Right ventricle myocardium superior (tissue), 1 donor: ENCODE data around the gene NBAS. TPM values are rescaled to one million over a fixed set of nuclear protein-coding genes. Genes with fewer than 3 reads are reported as not detected.
A peak's percentile ranks its signal among the peaks of the same experiment; 100 is the strongest.

Experiments used
- ATAC-seq: fragments of 200-7000 bp; cut with Tn5 transposase; one replicate; pipeline ENCODE4 v1.9.1; 2020; ENCODE audit warnings: mild to moderate bottlenecking; ENCODE audit not compliant: poor library complexity
- DNase-seq: peaks from one replicate; pipeline ENCODE4 v3.0.0-alpha.2; 2020
- intact Hi-C: fragments of 100-400 bp; cut with DNase I; formaldehyde crosslinking; loops from one replicate; pipeline ENCODE4 v1.11.2; 2022
- total RNA-seq: library from RNA; stranded (reverse); fragmentation: NEBNext Ultra II Directional; extraction: Animal tissue kit (Norgen Biotek cat#: 25700); gene quantifications from one replicate; pipeline ENCODE4 v1.2.1, GENCODE V29; 2021
- donor health status: DM: no; HTN: yes; CAD: no; lungs with severe emphysema.

Gene NBAS
- total RNA-seq, 1 donor from 2014 or later, result 60.7 TPM

DNA sequence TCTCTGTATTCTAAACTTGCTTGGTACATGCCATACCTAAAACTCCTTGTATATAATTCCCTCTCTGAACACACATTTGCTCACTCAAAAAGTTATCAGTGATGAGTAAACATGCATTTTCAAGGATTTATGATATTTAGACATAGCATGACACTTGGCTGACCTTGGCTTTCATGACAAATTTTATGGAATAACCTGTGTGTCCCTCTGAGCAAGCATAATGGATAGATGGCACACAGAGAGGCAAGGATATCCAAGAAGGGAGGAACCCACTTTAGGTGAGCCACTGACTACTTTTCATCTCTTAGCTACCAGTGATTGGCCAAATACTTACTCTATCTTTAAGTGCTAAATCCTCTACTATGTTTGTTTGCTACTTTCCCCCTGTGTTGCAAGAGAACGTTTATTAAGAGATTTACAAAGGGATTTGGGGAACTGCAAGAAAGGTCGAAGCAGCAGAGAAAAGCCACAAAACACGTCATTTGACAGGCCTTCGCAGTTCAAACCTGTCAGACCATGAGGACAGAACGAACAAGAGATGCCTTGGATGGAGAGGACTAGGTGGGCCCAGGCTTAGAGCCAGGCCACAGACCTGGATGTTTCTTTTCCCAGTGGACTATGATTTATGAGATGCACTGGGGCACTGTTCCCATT, 379.9 kb downstream of the NBAS start:
- intact Hi-C loops, result no loop called here
- no peak for ATAC-seq
- no peak for DNase-seq

DNA sequence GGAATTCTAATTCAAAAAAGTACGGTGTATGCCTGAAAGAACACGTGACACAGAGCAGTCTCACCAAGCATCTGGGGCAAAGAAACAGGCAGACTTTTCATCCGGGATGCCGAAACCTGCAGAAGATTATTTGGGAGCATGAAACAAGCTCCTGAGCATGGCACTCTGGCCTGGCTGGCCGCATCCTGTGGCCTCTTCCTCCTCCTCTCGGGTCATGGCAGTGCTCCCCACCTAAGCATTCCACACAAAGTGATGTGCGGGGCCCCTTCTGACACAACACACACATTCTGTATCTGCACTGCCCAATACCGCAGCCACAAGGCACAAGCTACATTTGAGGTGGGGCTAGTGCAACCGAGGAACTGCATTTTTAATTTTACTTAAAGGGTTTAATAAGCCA, 380.8 kb downstream of the NBAS start:
- intact Hi-C loops, result no loop called here
- no peak for ATAC-seq
- no peak for DNase-seq

GRCh38 chr2:15178946-15179345, 382.2 kb downstream of the NBAS start:
- intact Hi-C loops, result no loop called here
- ATAC-seq (no peak), DNase-seq (no peak)

DNA sequence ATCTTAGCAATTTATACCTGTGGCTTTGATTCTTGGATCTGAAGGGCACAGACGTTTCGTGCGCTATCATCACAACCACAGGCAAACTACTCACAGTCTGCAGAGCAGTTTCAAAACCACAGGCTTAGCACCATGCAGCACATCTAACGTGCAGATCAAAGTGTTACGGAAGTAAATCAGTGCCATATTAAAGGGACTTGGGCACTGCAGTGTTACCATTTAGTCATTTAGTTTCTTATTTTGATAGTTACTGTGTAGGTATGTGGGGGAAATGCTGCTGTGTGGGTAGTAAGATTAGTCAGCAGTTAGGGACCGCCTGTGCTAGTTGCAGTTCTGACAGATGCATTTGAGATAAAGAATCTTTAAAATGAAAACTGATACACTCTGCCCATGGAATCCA, 384.0 kb downstream of the NBAS start:
- DNase-seq (no peak), ATAC-seq (no peak)
- intact Hi-C loops, result no loop called here

DNA sequence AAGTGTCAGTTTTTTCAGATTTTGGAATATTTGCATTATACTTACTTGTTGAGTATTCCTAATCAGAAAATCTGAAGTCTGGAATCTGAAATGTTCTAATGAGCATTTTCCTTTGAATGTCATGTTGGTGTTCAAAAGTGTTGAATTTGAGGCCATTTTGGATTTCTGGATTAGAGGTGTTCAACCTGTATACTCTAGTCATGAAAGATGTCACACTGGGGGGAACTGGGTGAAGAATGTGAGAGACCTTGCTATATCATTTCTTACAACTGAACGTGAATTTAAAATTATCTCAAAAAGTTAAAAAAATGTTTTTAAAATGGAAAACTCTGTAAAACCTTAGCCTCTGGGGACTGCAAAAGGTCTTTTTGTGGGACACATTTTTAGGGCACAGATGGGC, 384.5 kb downstream of the NBAS start:
- DNase-seq (no peak), ATAC-seq (no peak)
- intact Hi-C loops, result no loop called here

GRCh38 chr2:15174567-15174966, 386.6 kb downstream of the NBAS start:
- no peak for ATAC-seq
- DNase-seq, result no peak
- intact Hi-C loops, result no loop called here

GRCh38 chr2:15173501-15173900, 387.6 kb downstream of the NBAS start:
- intact Hi-C loops, result no loop called here
- ATAC-seq (no peak), DNase-seq (no peak)

- DNase-seq (no peak), ATAC-seq (peak; percentile 41)
- intact Hi-C loops, result no loop called here
Observed at GRCh38 chr2:15172825-15173224, 388.3 kb downstream of the NBAS start.

- ATAC-seq (peak; percentile 34), DNase-seq (no peak)
- intact Hi-C loops, result no loop called here
Observed at GRCh38 chr2:15170070-15170775, 390.9 kb downstream of the NBAS start.

DNA sequence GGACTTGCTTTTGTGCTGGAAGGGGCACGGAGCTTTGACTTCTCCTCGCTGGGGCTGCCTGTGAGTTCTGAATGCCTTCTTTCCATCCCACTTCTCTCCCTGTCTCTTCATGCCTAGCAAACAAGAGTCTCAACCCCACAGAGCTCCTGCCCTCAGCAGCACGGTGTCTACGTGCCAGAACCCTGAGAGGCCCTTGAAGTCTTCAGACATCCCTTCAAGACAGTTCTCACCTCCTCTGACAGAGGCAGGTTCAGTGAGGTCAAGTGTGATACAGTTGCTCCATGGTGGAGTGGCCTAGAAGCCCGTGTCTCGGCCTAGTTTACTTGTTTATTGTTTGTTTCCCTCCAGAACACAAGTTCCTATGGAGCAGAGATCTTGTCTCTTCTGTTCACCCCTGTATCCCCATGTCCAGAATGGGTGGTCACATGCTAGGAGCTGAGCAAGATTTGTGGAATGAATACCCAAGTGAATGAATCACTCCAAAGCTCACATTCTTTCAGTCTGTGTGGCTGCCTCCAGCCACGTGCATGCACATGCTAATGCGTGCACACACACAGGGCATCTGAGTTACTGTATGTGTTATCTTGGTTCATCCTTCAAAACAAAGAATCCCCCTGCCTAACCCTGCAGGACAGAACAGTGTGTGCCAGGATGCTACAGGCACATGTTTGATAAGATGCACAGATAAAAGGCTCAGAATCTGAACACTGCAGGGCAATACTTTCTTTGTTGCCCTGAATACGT, 391.6 kb downstream of the NBAS start:
- intact Hi-C loops, result no loop called here
- DNase-seq, result no peak
- ATAC-seq, result no peak

GRCh38 chr2:15168116-15168515, 393.0 kb downstream of the NBAS start:
- no peak for DNase-seq
- ATAC-seq, result no peak
- intact Hi-C loops, result no loop called here

- ATAC-seq, result no peak
- intact Hi-C loops, result no loop called here
- DNase-seq, result no peak
Observed at GRCh38 chr2:15166878-15167277, 394.3 kb downstream of the NBAS start.

DNA sequence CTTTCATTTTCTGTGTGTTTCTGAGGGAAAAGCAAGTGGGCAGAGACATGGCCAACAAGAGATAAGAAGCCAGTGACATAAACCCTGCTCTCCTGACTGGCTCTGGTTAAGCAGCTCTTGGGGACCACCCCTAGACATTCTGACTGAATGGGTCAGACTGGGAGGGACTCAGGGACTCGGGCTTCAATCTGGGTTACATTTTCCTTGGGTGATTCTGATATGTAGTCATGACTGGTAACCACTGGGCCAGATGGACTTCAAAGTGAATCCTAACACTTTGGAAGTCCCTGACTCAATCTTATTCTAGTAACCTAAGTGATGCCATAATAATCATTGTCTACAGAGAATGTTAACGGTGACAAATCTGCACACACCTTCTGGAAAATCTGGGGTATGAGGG, 397.8 kb downstream of the NBAS start:
- ATAC-seq (no peak), DNase-seq (no peak)
- intact Hi-C loops, result no loop called here

- no peak for ATAC-seq
- intact Hi-C loops, result no loop called here
- no peak for DNase-seq
Observed at GRCh38 chr2:15162620-15163019, 398.5 kb downstream of the NBAS start.

GRCh38 chr2:15160201-15160991, 400.7 kb downstream of the NBAS start:
- DNase-seq (no peak), ATAC-seq (no peak)
- intact Hi-C loops, result no loop called here

DNA sequence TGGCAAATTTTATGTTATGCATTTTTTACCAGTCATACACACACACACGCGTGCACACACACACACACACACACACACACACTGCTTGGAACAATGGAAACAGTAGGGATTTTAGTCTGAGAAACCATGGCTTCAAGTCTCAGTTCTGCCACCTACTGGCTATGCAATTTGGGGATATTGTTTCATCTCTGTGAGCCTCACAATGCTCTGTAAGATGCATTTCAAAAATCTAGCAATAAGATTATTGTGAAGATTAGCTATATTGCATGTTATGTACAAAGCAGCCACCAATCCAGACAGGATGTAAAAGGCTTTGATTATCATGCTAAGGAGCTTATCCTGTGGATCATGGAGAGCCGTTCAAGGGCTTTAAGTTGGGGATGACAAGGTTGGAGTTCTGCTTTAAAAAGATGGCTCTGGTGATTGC, 401.4 kb downstream of the NBAS start:
- ATAC-seq (peak; percentile 46), DNase-seq (no peak)
- intact Hi-C loops, result no loop called here

GRCh38 chr2:15159206-15159605, 401.9 kb downstream of the NBAS start:
- DNase-seq (no peak), ATAC-seq (no peak)
- intact Hi-C loops, result no loop called here

DNA sequence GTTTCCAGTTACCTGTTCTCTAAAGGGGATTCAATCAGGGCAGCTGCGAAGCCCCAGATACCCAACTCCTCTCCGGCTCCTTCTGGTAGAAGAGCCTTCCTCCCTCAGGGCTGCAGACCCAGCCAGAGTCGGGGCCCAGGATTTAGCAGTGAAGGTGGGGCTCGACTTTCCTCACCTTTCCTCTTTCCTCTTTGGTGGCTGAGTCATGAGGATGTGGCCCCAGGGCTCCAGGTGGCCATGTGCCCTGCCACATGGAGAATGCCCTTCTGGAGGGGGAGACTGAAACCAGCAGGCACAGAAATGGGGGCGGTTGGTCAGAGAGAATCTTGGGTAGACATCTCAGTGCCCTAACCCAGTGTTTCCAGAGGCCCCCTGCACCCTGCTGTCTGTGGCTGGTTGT, 402.6 kb downstream of the NBAS start:
- intact Hi-C loops, result no loop called here
- no peak for ATAC-seq
- DNase-seq, result no peak

GRCh38 chr2:15158100-15158499, 403.0 kb downstream of the NBAS start:
- DNase-seq (no peak), ATAC-seq (no peak)
- intact Hi-C loops, result no loop called here
